ENCODE results near the gene DBF4B.
A peak's percentile ranks its signal among the peaks of the same experiment; 100 is the strongest.
"Not testable (repeated sequence)": the region's sequence is repeated elsewhere in the genome, so short reads cannot be mapped to it uniquely, and the experiment has no call there.

DBF4B gene

GRCh38 chr17:44708401-44709263, at the start of gene DBF4B:
Gene DBF4B (plus strand): TSS chr17:44708665. CDS start chr17:44708821, 156 bp downstream.
- peak; percentile 84 for DNase-seq

DNA sequence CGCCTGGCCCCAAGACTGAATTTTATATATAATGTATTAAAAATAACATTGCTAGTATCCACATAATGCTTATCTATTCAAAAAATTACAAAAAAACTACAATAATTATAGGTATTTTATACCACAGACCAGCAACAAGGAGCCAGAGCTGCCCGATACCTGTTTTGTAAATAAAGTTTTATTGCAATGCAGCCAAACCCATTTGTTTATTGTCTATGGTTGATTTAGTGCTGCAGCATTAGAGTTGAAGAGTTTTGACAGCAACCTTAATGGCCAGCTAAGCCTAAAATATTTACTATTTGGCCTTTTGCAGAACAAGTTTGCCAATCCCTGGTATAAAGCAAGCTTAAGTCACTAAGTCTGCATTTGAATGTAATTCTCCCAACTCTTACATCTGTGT, 46.6 kb upstream of the DBF4B start:
- DNase-seq, result no peak

DNA sequence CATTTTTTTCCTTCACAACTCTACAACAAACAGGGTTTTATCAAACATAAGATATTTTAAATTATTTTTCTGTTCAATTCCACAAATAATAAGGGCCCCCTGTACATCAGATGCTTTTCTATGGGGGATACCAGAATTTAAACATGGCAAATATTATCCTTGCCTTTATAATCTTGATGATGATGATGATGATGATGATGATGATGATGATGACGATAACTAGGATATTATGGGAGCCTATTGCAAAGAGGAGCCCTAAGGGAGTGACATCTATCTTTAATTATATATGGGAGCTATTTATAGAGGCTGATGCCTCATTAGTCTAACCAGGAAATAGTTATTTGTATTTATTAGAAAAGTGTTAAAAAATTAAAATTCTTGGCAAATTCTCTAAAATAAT, 45.4 kb upstream of the DBF4B start:
- no peak for DNase-seq

DNA sequence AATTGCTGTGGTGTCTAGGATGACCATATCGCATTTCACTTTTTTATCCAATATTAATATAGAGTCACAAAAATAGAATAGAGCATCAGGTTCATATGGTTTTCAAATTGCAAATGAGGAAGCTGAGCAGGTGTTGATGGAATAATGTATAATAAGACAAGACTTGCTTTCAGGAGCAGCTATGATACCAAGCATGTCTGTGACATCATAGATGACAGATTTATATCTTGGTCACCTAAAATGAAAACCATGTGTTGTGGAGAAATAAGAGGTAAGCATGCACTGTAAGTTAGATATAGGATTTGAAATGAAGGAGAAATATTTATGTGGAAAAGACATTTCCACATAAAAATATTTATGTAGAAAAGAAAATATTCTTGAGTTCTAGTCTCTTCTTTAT, 43.6 kb upstream of the DBF4B start:
- DNase-seq, result no peak

- no peak for DNase-seq
These were observed 42.5 kb upstream of the DBF4B start for GRCh38 chr17:44666006-44666405.

DNA sequence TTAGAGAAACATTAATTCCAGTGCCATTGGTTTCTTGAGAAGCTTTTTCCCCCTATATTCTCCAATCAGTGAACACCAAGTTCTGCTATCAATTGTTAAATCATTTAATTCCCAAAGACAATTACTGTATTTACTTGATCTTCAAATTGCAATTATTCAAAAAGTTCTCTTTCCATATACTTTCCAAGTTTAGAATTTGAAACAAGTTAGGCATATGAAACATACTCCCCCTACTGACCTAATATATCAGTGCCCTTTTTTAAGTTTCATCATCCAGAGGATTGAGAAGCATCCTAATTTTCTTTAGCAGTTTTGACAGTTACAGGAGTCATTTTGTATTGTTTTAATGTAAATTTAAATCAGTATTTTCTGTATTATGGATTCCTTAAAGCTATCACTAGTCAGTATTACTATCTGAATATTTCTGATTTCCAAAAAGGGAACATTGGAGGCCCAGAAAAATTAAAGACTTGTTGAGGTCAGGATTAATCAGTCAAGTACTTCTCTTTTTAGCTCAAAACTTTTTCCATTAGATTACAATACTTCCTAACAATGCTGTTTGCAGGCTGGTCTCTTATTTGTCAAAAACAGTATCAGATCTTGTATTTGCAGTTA, 35.9 kb upstream of the DBF4B start:
- no peak for DNase-seq

DNA sequence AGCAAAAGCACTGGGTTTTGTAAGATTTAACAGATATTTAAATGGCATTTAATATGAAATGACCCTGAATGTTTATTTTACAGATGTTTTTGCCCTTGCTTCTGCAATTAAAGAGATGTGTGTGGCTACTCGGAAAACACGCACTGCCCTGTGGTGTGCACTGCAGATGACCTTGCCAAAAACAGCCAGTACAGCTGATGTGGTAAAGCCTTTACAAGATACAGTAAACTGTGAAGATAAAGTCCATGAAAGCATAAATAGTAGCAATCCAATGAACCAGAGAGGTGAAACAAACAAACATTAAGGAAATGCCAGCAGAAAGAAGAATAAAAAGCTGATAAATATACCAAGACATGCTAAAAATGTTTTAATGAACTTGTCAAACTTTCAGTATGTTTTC, 34.6 kb upstream of the DBF4B start:
- no peak for DNase-seq

DNA sequence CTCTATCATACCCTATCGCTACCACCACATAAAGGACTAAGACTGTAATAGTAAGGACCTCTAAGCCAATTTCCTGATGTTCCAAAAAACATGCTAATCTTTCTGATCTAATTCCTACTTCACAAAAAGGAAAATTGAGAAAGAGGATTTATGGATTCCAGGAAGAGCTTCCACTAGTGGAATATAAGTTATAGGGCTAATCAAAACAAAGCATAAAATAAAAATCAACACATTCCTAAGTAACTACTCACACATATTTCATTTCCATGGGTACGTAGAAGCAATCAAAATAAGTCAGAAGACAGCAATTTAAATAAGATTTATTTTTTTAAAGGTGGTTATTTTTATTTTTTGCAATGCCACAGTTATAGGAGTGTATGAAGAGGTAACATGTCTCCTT, 31.3 kb upstream of the DBF4B start:
- no peak for DNase-seq

GRCh38 chr17:44683303-44683702, 25.2 kb upstream of the DBF4B start:
- not testable (repeated sequence) for DNase-seq

GRCh38 chr17:44687756-44688155, 20.7 kb upstream of the DBF4B start:
- DNase-seq, result no peak

DNA sequence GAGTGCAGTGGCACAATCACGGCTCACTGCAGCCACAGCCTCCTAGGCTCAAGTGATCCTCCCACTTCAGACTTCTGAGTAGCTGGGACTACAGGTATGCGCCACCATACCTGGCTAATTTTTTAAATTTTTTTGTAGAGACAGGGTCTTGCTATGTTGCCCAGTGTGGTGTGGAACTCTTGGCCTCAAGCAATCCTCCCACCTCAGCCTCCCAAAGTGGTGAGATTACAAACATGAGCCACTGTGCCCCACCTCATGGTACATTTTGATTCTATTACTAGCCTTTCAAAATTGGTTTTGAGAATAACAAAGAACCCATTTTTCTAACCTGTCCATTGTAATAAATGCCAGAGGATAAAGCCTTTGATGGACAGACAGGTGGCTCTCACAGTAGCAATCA, 20.3 kb upstream of the DBF4B start:
- DNase-seq, result no peak

DNA sequence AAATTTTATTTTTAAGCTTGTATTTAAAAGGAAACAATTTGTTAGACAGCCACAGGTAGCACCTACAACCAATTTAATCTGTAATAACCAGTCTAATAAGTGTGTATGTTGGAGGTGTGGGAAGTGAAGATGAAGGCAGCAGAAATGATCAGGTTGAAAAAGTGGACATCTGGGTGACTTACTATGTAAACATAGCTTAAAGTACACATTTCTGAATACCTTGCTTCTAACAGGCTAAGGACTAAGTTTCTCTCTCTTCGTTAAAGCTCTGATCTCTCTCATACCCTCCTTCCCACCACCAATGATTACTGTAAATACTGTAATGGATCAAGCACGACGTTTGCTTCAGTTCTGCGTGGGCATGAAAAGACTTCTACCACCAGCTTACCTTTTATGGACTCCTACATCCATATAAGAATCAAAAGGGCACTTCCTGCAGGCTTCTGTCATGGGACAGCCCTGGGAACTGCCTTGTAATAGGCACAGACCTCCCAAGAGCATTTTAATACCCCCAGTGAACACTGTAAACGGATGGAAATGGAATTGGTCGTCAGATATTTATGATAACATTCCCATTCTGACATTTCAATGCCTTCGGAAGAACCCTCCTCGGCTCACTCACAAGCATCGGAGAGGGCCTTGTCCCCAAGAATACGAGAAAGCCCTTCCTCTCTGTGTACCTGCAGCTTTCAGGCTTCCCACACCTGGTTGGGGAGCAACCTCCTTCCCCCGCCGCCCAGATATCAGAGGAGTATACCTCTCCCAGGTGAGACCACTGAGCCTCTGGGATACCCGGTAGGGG, 19.6 kb upstream of the DBF4B start:
- DNase-seq, result no peak

DNA sequence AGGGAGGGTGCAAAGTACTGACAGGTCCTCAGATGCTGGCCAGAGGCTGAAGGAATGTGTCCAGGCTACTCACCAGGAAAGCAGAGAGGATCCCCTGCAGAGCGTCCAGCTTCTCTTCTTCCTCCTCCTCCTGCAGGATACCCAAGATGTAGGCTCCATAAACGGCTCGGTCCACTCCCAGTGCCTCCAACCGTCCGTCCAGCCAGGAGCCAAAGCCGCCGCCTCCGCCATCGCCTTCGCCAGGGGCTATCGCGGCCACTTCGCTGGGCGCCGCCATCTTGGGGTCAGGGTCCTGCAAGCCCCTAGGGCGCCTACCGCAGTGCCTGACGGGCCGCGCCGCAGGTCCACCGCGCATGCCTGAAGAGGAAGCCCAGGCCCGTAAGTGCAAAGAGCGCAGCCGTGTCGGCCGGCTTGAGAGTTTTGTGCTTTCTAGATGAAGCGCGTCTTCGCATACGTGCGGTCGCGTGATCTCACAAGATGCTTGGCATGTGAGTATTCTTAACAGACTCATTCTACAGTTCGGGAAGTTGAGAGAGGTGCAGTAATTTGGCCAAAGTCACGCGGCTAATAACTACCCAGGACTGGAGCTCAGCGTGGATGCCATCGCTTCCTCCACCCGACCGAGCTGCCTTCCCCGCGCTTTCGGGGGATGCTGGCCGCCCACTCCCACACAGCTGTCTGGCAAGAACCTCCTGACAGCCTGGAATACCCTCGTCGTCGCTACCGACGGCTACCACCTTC, 18.8 kb upstream of the DBF4B start, which contains the start of gene CCDC43:
TSS of gene CCDC43 (minus strand) at position 300 of the 741 bp plus-strand sequence. CDS start at position 277, 23 bp downstream.
- DNase-seq, result peak; percentile 78

- DNase-seq, result not testable (repeated sequence)
These were observed 17.6 kb upstream of the DBF4B start for GRCh38 chr17:44690746-44691306.

DNA sequence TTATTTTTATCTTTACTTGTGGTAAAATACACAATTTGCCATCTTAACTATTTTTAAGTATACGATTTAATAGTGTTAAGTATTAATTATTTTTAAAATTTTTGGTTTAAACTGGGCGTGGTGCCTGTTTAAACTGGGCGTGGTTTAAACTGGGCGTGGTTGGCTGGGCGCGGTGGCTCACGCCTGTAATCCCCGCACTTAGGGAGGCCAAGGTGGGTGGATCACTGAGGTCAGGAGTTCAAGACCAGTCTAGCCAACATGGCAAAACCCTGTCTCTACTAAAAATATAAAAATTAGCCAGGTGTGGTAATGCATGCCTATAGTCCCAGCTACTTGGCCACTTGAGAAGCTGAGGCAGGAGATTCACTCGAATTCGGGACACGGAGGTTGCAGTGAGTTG, 14.9 kb upstream of the DBF4B start:
- DNase-seq, result no peak

DNA sequence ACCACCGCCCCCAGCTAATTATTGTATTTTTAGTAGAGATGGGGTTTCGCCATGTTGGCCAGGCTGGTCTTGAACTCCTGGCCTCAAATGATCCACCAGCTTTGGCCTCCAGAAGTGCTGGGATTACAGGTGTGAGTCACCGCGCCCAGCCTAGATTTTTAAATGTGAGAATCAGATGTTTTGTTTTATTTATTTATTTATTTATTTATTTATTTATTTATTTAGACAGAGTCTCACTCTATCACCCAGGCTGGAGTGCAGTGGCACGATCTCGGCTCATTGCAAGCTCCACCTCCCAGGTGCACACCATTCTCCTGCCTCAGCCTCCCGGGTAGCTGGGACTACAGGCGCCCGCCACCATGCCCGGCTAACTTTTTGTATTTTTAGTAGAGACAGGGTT, 8.2 kb upstream of the DBF4B start:
- DNase-seq, result not testable (repeated sequence)

DNA sequence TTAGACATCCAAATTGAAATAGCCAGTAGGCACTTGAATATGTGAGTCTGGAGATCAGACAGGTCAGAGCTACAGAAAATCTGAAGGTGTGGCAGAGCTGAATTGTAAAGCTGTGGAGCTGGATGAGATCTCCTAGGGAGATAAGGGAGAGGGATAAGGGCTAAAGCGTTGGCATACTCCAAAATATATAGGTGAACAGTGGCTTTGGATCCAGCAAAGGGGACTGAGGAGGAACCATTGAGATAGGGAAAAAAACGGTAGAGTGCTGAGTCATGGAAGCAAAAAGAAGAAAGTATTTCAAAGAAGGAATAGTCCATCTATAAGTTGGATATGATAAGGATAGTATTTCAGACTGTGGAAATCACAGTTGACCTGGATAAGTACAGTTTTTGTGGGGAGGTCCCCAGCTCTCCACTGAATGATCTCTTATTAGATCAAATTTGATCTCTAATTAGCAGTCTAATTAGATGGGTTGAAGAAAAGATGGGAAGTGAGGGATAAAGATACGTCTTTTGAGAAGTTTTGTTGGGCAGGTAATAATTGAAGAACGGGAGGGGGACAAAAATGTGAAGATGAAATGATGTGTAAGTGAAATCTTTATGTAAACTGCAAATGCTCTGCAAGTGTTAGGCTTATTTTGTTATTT, 587 bp upstream of the DBF4B start:
- no peak for DNase-seq

- DNase-seq, result no peak
These were observed 11.0 kb downstream of the DBF4B start for GRCh38 chr17:44719444-44719843.

GRCh38 chr17:44722254-44722653, 13.8 kb downstream of the DBF4B start:
- no peak for DNase-seq

- DNase-seq, result not testable (repeated sequence)
These were observed 17.7 kb downstream of the DBF4B start for GRCh38 chr17:44726121-44726520.

- no peak for DNase-seq
These were observed 25.3 kb downstream of the DBF4B start for GRCh38 chr17:44733753-44734152.

DNA sequence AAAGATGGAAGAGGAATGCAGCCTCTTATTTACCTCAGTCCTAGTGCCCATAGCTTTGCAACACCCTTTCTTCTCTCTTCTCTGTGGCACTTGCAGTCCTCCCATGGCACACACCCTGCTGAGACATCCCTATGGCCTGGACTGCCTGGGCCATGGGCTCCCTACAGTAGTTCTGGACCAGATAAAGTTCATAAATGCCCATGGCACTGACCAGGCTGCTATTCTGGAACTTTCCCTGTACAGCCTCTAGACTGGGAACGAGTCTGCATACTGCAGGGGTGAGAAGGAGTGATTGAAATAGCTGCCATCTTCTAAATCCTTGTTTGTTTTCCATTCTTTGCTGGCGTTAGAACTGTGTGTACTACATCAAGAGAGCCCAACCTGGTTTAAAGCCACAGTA, 25.8 kb downstream of the DBF4B start:
- no peak for DNase-seq

Measured in NCI-H446 treated with DMSO at 0.1 percent for 48 hours (cell line).